Measurements from ENCODE around the gene C5orf46.

The C5orf46 gene

GRCh38 chr5:147892696-147893296, 13.5 kb downstream of the C5orf46 start:
- H3K27ac ChIP-seq (ENCODE audit: low read depth, low read length): no peak overlapping the region
- peaks cover 4% of the 10 kb centered on the region; the same call in 1 of the 2 replicates for H3K27me3 ChIP-seq (ENCODE audit: control insufficient read depth, low read length)
- H3K79me2 ChIP-seq (ENCODE audit: control insufficient read depth, low read length): no peaks in the 10 kb centered on the region
- H3F3A ChIP-seq (ENCODE audit: control insufficient read depth, insufficient read depth): no peaks in the 10 kb centered on the region
- H3K4me2 ChIP-seq (ENCODE audit: low read length): no peak overlapping the region
- no peaks in the 10 kb centered on the region for H3K36me3 ChIP-seq (ENCODE audit: control insufficient read depth, low read length)
- H3K4me1 ChIP-seq (ENCODE audit: control insufficient read depth, low read length): no peaks in the 10 kb centered on the region
- H3K4me3 ChIP-seq (ENCODE audit: low read length): no peak overlapping the region
- no peaks in the 10 kb centered on the region for H3K9me3 ChIP-seq (ENCODE audit: control insufficient read depth, insufficient read depth, low read length)
- H4K20me1 ChIP-seq (ENCODE audit: control insufficient read depth, insufficient read depth, low read depth, low read length): no peaks in the 10 kb centered on the region
- H3K9me2 ChIP-seq (replicated peaks; ENCODE audit: control insufficient read depth, low read length): no peaks in the 10 kb centered on the region
- no peak for TF ChIP-seq CTCF (IDR thresholded peaks at IDR 0.05; ENCODE audit: low read depth, low read length, poor library complexity, severe bottlenecking)
- TF ChIP-seq EZH2phosphoT487 (IDR thresholded peaks at IDR 0.05; ENCODE audit: borderline replicate concordance, low read length): no peak

DNA sequence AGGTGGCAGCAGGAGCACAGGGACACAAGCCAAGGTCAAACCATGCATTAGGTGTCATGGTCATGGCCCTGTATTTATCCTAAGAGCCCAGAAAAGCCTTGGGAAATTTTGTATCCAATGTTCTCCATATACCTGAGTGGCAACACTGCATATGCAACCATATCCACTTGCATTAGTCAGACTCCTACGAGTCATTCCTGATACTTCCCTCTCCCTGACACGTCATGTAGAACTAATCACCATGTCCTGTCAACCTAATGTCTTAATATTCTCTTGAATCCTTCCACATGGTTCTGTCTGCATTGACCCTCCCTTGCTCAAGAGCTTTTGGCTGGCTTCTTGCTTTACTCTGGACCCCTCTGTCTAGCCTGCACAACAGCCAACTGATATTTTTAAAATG, 18.4 kb downstream of the C5orf46 start:
- Histone ChIP-seq H3K9me2 (replicated peaks; ENCODE audit: control insufficient read depth, low read length) (no peaks in the 10 kb centered on the region), H3F3A (ENCODE audit: control insufficient read depth, insufficient read depth) (no peaks in the 10 kb centered on the region), H3K79me2 (ENCODE audit: control insufficient read depth, low read length) (no peaks in the 10 kb centered on the region), H3K27me3 (ENCODE audit: control insufficient read depth, low read length) (peaks cover 8% of the 10 kb centered on the region; the same call in 1 of the 2 replicates), H4K20me1 (ENCODE audit: control insufficient read depth, insufficient read depth, low read depth, low read length) (no peaks in the 10 kb centered on the region), H3K4me2 (ENCODE audit: low read length) (no peak overlapping the region), H3K9me3 (ENCODE audit: control insufficient read depth, insufficient read depth, low read length) (no peaks in the 10 kb centered on the region), H3K4me1 (ENCODE audit: control insufficient read depth, low read length) (no peaks in the 10 kb centered on the region), H3K4me3 (ENCODE audit: low read length) (no peak overlapping the region), H3K36me3 (ENCODE audit: control insufficient read depth, low read length) (no peaks in the 10 kb centered on the region), H3K27ac (ENCODE audit: low read depth, low read length) (no peak overlapping the region)
- TF ChIP-seq CTCF (IDR thresholded peaks at IDR 0.05; ENCODE audit: low read depth, low read length, poor library complexity, severe bottlenecking) (no peak), EZH2phosphoT487 (IDR thresholded peaks at IDR 0.05; ENCODE audit: borderline replicate concordance, low read length) (no peak)

DNA sequence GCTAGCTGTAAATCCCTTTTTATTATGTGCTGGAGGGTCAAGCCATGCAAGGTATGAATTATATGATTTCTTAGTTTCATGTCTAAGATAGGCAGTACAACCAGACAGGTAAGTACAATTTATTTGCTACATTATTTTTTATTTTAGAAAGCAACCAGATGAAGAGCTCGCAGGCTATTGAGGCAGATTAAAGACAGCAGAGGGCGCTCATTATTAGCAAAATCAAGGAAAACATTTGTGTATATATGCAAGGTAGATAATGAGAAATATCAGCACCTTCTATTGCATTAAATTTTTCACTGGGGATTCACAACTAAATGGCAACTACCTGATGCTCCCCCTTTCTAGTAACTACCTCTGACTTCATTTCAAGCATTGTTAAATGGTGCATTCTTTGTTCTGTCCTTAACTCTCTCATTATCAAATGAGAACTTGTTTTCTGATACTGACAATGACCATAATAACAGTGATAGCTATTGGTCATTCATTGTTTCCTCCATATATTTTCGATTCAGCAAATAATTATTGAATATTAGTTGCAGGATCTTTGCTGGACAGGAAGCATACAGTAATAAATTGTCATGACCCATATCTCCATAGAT, 19.2 kb downstream of the C5orf46 start:
- Histone ChIP-seq H3K36me3 (ENCODE audit: control insufficient read depth, low read length) (no peaks in the 10 kb centered on the region), H3K4me1 (ENCODE audit: control insufficient read depth, low read length) (no peaks in the 10 kb centered on the region), H3F3A (ENCODE audit: control insufficient read depth, insufficient read depth) (no peaks in the 10 kb centered on the region), H4K20me1 (ENCODE audit: control insufficient read depth, insufficient read depth, low read depth, low read length) (no peaks in the 10 kb centered on the region), H3K9me2 (replicated peaks; ENCODE audit: control insufficient read depth, low read length) (no peaks in the 10 kb centered on the region), H3K9me3 (ENCODE audit: control insufficient read depth, insufficient read depth, low read length) (no peaks in the 10 kb centered on the region), H3K79me2 (ENCODE audit: control insufficient read depth, low read length) (no peaks in the 10 kb centered on the region), H3K4me3 (ENCODE audit: low read length) (no peak overlapping the region), H3K27ac (ENCODE audit: low read depth, low read length) (no peak overlapping the region), H3K4me2 (ENCODE audit: low read length) (no peak overlapping the region), H3K27me3 (ENCODE audit: control insufficient read depth, low read length) (peaks cover 8% of the 10 kb centered on the region; the same call in 1 of the 2 replicates)
- no peak for TF ChIP-seq EZH2phosphoT487 (IDR thresholded peaks at IDR 0.05; ENCODE audit: borderline replicate concordance, low read length)
- TF ChIP-seq CTCF (IDR thresholded peaks at IDR 0.05; ENCODE audit: low read depth, low read length, poor library complexity, severe bottlenecking): peak; percentile 72

Measured in DOHH2 (cell line).